Sigmoid colon (tissue), 7 donors: ENCODE data around the gene CHADL. TPM values are rescaled to one million over a fixed set of nuclear protein-coding genes. Genes with fewer than 3 reads are reported as not detected.

Experiments used
- DNase-seq: peaks from one replicate; pipeline ENCODE4 v3.0.0-alpha.2; 2019
- H3K27ac ChIP-seq, 4 donors: fragments of 200-600 bp; sonication (generic); one replicate each; pipeline ENCODE4 v1.5.1; 2016 to 2019; ENCODE audit warnings: mild to moderate bottlenecking in 1 of 4
- H3K27me3 ChIP-seq, 3 donors: fragments of 200-600 bp; sonication (generic); one replicate each; pipeline ENCODE4 v1.5.1; 2019; ENCODE audit warnings: mild to moderate bottlenecking in 1 of 3
- H3K36me3 ChIP-seq, 4 donors: fragments of 200-600 bp; sonication (generic); one replicate each; pipeline ENCODE4 v1.5.1; 2016 to 2019
- H3K4me1 ChIP-seq, 4 donors: fragments of 200-600 bp; sonication (generic); one replicate each; pipeline ENCODE4 v1.5.1; 2017 to 2019
- H3K4me3 ChIP-seq, 4 donors: fragments of 200-600 bp; sonication (generic); one replicate each; pipeline ENCODE4 v1.5.1; 2017 to 2019; ENCODE audit warnings: mild to moderate bottlenecking in 2 of 4, moderate library complexity in 1 of 4
- H3K9me3 ChIP-seq, 4 donors: fragments of 200-600 bp in 3 of 4; sonication (generic) in 3 of 4; one replicate each; pipeline versions ENCODE4 v1.5.1 to v1.6.1; 2013 to 2019
- EP300 ChIP-seq, 4 donors: sonication (generic); formaldehyde crosslinking; IDR thresholded peaks; one replicate each; pipeline ENCODE4 v1.6.1; 2017; ENCODE audit warnings: antibody characterized with exemption in 4 of 4
- POLR2A ChIP-seq, 2 donors: fragments of 450-650 bp; IDR thresholded peaks; one replicate each; pipeline ENCODE4 v1.6.1; 2016; ENCODE audit warnings: antibody characterized with exemption in 2 of 2, mild to moderate bottlenecking in 2 of 2, moderate library complexity in 2 of 2
- POLR2AphosphoS5 ChIP-seq, 4 donors: sonication (generic); formaldehyde crosslinking; IDR thresholded peaks; one replicate each; pipeline ENCODE4 v1.6.1; 2017; ENCODE audit warnings: antibody characterized with exemption in 4 of 4
- WGBS, 2 donors: extraction: QIAGEN DNeasy Blood & Tissue Kit; methylation state at CpG; one replicate each; pipeline ENCODE4 v1.1.7; 2013; 5-methylcytosine and 5-hydroxymethylcytosine counted together
- intact Hi-C: fragments of 100-400 bp; cut with DNase I; formaldehyde crosslinking; loops from one replicate; pipeline ENCODE4 v1.15.1; 2023
- polyA plus RNA-seq, 3 donors: library from polyadenylated mRNA; stranded (reverse); fragments of 200-250 nt; gene quantifications; one replicate each; pipeline ENCODE4 v1.2.3, GENCODE V29; 2013
- total RNA-seq, 4 donors: library from RNA; depleted of rRNA; stranded (reverse); fragments of >200 nt; gene quantifications; one replicate each; pipeline ENCODE4 v1.1.0, GENCODE V29; 2016
- TF ChIP-seq, protein P1 (sequence below), 4 experiments: fragments of 450-650 bp in 3 of 4; fragments of 200-600 bp in 1 of 4; IDR thresholded peaks; one replicate each; pipeline ENCODE4 v1.5.1; 2016 to 2019; ENCODE audit warnings: antibody characterized with exemption in 4 of 4, mild to moderate bottlenecking in 3 of 4, moderate library complexity in 2 of 4
- donor health status: healthy with polysubstance abuse.
- donor health status: Bipolar disorder and iron deficiency.
- donor health status: healthy.

CHADL gene
- total and polyA plus RNA-seq, 7 donors = 0.46 to 25.5 (median 4.2) TPM

DNA sequence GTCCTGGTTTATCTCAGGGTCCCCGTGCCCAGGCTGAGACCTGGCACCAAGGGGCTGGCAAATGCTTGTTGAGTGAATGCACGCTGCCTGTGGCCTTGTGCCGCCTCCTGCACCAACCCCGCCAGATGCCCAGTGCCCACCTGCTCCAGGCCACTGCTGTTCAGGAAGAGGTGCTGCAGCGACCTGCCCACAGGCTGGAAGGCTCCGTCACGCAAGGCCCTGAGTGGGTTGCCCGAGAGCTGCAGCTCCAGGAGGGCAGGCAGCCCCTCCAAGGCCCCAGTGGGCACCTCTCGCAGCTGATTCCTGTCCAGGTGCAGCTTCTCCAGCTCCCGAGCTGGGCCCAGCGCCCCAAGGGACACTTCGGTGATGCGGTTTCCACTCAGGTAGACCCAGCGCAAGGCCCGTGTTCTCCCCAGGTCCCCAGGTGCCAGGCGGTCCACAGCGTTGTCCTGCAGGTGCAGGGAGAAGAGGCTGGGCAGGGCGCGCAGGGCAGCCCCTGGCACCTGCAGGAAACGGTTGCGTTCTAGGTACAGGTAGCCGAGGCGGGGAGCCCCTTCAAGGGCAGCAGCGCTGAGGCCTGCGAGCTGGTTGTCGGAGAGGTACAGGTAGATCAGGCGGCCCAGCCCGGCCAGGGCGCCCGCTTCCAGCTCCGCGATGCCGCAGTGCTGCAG is 3.6 kb downstream of the CHADL start:
- intact Hi-C loops = loop anchor here (2.0 kb wide), 1 partner anchor 314 kb away; no protein-coding TSS in a partner anchor
- H3K27ac ChIP-seq = peak overlapping the region in 2 of 4 donors; percentile 51 to 54

DNA sequence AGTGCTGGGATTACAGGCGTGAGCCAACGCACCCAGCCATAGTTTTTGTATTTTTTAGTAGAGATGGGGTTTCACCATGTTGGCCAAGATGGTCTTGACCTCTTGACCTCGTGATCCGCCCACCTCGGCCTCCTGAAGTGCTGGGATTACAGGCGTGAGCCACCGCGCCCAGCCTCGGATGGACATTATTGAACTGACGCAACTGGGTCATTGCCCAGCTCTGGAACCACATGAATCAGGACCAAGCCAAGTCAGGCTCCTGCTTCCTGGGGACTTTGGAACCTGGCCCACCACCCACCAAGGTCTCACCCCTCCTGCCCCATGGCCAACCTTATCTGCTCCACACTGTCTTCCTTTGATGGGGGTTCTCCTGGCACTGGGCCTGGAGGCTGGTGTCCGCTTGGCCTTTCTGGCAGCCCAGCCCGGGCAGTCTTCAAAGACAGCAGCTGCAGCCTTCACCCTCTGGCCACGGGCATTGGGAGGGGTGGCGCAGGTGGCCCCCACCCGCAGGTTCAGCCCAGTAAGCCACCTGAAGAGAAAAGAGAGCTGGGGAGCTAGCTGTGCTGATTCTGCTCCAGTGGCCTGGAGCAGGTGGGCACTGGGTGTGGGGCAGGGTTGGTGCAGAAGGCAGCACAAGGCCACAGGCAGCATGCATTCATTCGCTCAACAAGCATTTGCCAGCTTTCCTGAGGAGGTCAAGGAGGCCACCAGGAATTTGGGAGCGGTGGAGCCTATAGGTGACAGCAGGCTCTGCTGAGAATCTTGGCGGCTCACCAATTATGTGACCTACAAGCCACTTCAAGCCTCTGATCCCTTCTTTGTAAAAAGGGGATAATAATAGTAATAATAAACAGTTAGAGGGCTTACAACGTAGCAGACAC is 5.7 kb downstream of the CHADL start:
- Histone ChIP-seq H3K4me1 (peaks cover 0 to 25% (median 22%) of the 10 kb centered on the region in 4 donors), H3K27me3 (no peaks in the 10 kb centered on the region), H3K27ac (no peak overlapping the region), H3K36me3 (peaks cover 0 to 16% (median 4%) of the 10 kb centered on the region in 4 donors), H3K4me3 (no peak overlapping the region), H3K9me3 (no peaks in the 10 kb centered on the region)
- intact Hi-C loops = no loop called here
- TF ChIP-seq, protein P1, sequence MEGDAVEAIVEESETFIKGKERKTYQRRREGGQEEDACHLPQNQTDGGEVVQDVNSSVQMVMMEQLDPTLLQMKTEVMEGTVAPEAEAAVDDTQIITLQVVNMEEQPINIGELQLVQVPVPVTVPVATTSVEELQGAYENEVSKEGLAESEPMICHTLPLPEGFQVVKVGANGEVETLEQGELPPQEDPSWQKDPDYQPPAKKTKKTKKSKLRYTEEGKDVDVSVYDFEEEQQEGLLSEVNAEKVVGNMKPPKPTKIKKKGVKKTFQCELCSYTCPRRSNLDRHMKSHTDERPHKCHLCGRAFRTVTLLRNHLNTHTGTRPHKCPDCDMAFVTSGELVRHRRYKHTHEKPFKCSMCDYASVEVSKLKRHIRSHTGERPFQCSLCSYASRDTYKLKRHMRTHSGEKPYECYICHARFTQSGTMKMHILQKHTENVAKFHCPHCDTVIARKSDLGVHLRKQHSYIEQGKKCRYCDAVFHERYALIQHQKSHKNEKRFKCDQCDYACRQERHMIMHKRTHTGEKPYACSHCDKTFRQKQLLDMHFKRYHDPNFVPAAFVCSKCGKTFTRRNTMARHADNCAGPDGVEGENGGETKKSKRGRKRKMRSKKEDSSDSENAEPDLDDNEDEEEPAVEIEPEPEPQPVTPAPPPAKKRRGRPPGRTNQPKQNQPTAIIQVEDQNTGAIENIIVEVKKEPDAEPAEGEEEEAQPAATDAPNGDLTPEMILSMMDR (IDR thresholded peaks at IDR 0.05) = no peak
- TF ChIP-seq POLR2AphosphoS5 (IDR thresholded peaks at IDR 0.05) (no peak), POLR2A (IDR thresholded peaks at IDR 0.05) (no peak), EP300 (IDR thresholded peaks at IDR 0.05) (no peak)
- 81 to 83% methylated on average over 19 of the region's 19 CpGs for WGBS, 2 donors
- DNase-seq = no peak

More for the DNA sequence above, 3.6 kb downstream of the CHADL start:
- no peaks in the 10 kb centered on the region for H3K27me3 ChIP-seq
- no peaks in the 10 kb centered on the region for H3K9me3 ChIP-seq
- peaks cover 0 to 25% (median 22%) of the 10 kb centered on the region in 4 donors for H3K4me1 ChIP-seq
- WGBS, 2 donors = 34 to 44% methylated on average over 33 of the region's 33 CpGs
- H3K4me3 ChIP-seq = peak overlapping the region; percentile 10 to 61 (median 48)
- TF ChIP-seq, protein P1 (IDR thresholded peaks at IDR 0.05) = peak in 1 of 4 experiments; percentile 41
- no peak for TF ChIP-seq POLR2AphosphoS5 (IDR thresholded peaks at IDR 0.05)
- H3K36me3 ChIP-seq = no peaks in the 10 kb centered on the region
- DNase-seq = no peak

DNA sequence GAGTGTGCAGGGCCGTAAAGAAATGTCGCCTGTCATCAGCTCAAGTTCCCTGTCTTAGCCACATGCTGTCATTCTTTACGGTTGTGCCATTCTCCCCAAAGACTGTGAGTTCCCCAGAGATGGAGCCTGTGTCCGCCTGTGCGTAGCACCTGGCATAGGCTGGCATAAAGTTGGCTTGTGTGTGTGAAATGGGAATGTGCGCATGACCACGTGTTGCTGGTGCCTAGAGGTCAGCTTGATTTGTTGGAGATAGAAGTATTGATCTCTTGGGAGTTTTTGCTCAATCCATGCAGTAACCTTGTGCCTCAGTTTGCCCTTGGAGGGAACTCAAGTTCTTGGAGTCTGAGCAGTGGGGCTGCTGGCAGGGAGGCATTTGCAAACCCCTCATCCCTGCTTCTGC is 9.4 kb downstream of the CHADL start:
- Histone ChIP-seq H3K4me3 (no peak overlapping the region), H3K27ac (no peak overlapping the region), H3K27me3 (no peaks in the 10 kb centered on the region), H3K4me1 (peaks cover 0 to 2% (median under 1%) of the 10 kb centered on the region in 4 donors), H3K9me3 (no peaks in the 10 kb centered on the region), H3K36me3 (peaks cover 7 to 44% (median 21%) of the 10 kb centered on the region in 4 donors)
- no peak for DNase-seq
- intact Hi-C loops = no loop called here
- 78 to 85% methylated on average over 7 of the region's 7 CpGs for WGBS, 2 donors
- TF ChIP-seq, protein P1 (IDR thresholded peaks at IDR 0.05) = no peak
- TF ChIP-seq EP300 (IDR thresholded peaks at IDR 0.05) (no peak), POLR2A (IDR thresholded peaks at IDR 0.05) (no peak), POLR2AphosphoS5 (IDR thresholded peaks at IDR 0.05) (no peak)

DNA sequence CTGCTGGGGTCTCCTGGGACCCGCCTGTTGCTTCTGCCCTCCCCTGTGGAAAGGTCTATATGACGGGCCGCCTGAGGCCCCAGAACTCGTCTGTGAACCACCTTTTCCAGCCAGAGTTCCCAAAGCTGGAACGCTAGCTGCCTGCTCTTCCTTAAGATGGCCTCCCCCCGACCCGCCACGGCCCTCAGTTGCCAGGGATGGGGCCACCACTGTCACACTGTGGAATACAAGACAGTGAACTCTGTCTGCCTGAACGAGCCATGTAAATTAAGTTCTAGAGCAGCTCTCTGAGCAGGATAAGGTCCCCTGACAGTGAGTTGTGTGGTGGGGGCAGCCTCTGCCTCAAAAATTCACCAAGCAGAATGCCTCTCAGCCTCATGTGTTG is 10.3 kb downstream of the CHADL start:
- intact Hi-C loops = no loop called here
- no peaks in the 10 kb centered on the region for H3K9me3 ChIP-seq
- WGBS, 2 donors = 90 to 92% methylated on average over 9 of the region's 9 CpGs
- no peak overlapping the region for H3K4me3 ChIP-seq
- no peaks in the 10 kb centered on the region for H3K4me1 ChIP-seq
- H3K27me3 ChIP-seq = no peaks in the 10 kb centered on the region
- TF ChIP-seq, protein P1 (IDR thresholded peaks at IDR 0.05) = no peak
- TF ChIP-seq POLR2A (IDR thresholded peaks at IDR 0.05) = no peak
- no peak for TF ChIP-seq POLR2AphosphoS5 (IDR thresholded peaks at IDR 0.05)
- no peak for TF ChIP-seq EP300 (IDR thresholded peaks at IDR 0.05)
- H3K27ac ChIP-seq = no peak overlapping the region
- no peak for DNase-seq
- H3K36me3 ChIP-seq = peaks cover 16 to 54% (median 30%) of the 10 kb centered on the region in 4 donors
